Thyroid gland (tissue), 4 donors: ENCODE results near the gene RAB43.

Experiments
- POLR2A ChIP-seq, 2 donors: fragments of 450-650 bp; IDR thresholded peaks; one replicate each; pipeline ENCODE4 v1.6.1; 2017; ENCODE audit warnings: antibody characterized with exemption in 2 of 2, mild to moderate bottlenecking in 2 of 2, moderate library complexity in 1 of 2
- TF ChIP-seq, protein P1 (sequence below), 6 experiments: fragments of 200-600 bp in 3 of 6; fragments of 450-650 bp in 3 of 6; sonication (generic) in 3 of 6; IDR thresholded peaks; one replicate each; pipeline ENCODE4 v1.5.1; 2016 to 2019; ENCODE audit warnings: antibody characterized with exemption in 6 of 6, mild to moderate bottlenecking in 2 of 6, inconsistent platforms in 1 of 6, moderate library complexity in 1 of 6

DNA sequence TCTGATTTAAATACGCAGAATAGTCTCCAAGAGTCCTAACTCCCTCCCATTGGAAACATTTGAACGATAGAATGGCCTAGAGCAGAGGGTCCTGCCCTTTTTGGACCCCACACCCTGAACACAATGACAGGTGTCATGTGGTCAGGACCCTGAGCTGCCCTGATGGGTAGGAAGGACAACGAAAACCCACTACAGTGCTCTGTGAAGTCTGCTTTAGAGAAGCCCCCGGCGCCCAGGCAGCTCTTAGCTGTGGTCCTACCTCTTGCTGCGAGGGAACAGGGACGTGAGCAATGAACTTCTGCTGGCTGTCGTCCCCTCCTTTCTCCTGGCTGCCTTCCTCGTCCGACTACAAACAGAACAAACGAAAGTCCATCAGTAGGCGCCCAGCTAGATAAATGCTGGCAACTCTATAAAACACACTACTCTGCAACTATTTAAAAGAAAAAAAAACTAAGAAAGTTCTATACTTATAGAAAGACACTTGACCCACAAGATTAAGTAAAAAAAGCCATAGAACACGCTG, 8.7 kb upstream of the RAB43 start:
- TF ChIP-seq, protein P1, sequence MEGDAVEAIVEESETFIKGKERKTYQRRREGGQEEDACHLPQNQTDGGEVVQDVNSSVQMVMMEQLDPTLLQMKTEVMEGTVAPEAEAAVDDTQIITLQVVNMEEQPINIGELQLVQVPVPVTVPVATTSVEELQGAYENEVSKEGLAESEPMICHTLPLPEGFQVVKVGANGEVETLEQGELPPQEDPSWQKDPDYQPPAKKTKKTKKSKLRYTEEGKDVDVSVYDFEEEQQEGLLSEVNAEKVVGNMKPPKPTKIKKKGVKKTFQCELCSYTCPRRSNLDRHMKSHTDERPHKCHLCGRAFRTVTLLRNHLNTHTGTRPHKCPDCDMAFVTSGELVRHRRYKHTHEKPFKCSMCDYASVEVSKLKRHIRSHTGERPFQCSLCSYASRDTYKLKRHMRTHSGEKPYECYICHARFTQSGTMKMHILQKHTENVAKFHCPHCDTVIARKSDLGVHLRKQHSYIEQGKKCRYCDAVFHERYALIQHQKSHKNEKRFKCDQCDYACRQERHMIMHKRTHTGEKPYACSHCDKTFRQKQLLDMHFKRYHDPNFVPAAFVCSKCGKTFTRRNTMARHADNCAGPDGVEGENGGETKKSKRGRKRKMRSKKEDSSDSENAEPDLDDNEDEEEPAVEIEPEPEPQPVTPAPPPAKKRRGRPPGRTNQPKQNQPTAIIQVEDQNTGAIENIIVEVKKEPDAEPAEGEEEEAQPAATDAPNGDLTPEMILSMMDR (IDR thresholded peaks at IDR 0.05): no peak
- no peak for TF ChIP-seq POLR2A (IDR thresholded peaks at IDR 0.05)
